Stomach (tissue), 4 donors: Measurements from ENCODE around the gene PKNOX2.

Experiments
- CTCF ChIP-seq, 7 experiments: fragments of 450-650 bp in 4 of 7; fragments of 200-600 bp in 3 of 7; sonication (generic) in 3 of 7; IDR thresholded peaks; one replicate each; pipeline ENCODE4 v1.5.1; 2016 to 2019; ENCODE audit warnings: antibody characterized with exemption in 7 of 7, control low read depth in 2 of 7, mild to moderate bottlenecking in 1 of 7
- POLR2A ChIP-seq, 4 donors: fragments of 450-650 bp; IDR thresholded peaks; one replicate each; pipeline ENCODE4 v1.6.1; 2016; ENCODE audit warnings: antibody characterized with exemption in 4 of 4, control low read depth in 2 of 4, mild to moderate bottlenecking in 1 of 4, moderate library complexity in 1 of 4
- POLR2AphosphoS5 ChIP-seq, 3 donors: sonication (generic); formaldehyde crosslinking; IDR thresholded peaks; one replicate each; pipeline ENCODE4 v1.6.1; 2016; ENCODE audit warnings: antibody characterized with exemption in 3 of 3

- no peak for TF ChIP-seq CTCF (IDR thresholded peaks at IDR 0.05)
- TF ChIP-seq POLR2A (IDR thresholded peaks at IDR 0.05) = no peak
- TF ChIP-seq POLR2AphosphoS5 (IDR thresholded peaks at IDR 0.05) = no peak
Observed at GRCh38 chr11:125468852-125469251, 304.3 kb downstream of the PKNOX2 start.
